DOHH2 (cell line): Measurements from ENCODE around the gene SLX4.

ENCODE experiments used
- CTCF ChIP-seq: fragments of 200-600 bp; sonication (generic); IDR thresholded peaks from one replicate; pipeline ENCODE4 v1.5.1; 2014; ENCODE audit warnings: antibody characterized with exemption, mild to moderate bottlenecking, low read depth, low read length; ENCODE audit not compliant: poor library complexity, severe bottlenecking
- EZH2phosphoT487 ChIP-seq: fragments of 200-600 bp; sonication (generic); IDR thresholded peaks from 2 replicates; pipeline ENCODE4 v1.6.1; 2017; ENCODE audit warnings: borderline replicate concordance, mild to moderate bottlenecking, antibody characterized with exemption, low read length, moderate library complexity, mixed read lengths

- no peak for TF ChIP-seq CTCF
- TF ChIP-seq EZH2phosphoT487, result no peak
Measured at GRCh38 chr16:3656491-3657468, 45.4 kb upstream of the SLX4 start.
